Amygdala (tissue), 56 donors: ENCODE measurements around the gene SIRT7.
"Not testable (repeated sequence)": the region's sequence is repeated elsewhere in the genome, so short reads cannot be mapped to it uniquely, and the experiment has no call there.

Experiments used
- DNase-seq, 56 donors: peaks; one replicate each; lab custom pipeline; 2025; lab: John Stamatoyannopoulos, UW

SIRT7 gene

DNA sequence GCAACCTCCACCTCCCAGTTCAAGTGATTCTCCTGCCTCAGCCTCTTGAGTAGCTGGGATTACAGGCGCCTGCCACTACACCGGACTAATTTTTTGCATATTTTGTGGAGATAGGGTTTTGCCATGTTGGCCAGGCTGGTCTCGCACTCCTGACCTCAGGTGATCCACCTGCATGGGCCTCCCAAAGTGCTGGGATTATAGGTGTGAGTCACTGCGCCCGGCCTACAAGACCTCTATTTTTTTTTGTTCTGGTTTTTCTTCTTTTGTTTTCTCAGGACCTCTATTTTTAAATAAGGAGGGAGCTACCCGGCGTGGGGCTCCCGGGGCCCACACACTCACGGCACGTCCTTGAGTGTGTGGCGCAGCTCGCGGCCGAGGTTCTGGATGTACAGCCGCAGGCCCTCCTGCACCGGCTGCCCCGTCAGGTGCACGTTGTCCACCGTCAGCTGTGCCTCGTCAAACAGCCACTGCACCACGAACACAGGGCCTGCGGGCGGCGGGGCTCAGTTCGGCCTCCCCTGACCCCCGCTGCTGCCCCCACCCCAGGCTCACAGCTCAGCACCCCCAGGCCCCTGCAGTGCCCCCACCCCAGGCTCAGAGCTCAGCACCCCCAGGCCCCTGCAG lies 37.2 kb upstream of the SIRT7 start:
- DNase-seq = no peak

DNA sequence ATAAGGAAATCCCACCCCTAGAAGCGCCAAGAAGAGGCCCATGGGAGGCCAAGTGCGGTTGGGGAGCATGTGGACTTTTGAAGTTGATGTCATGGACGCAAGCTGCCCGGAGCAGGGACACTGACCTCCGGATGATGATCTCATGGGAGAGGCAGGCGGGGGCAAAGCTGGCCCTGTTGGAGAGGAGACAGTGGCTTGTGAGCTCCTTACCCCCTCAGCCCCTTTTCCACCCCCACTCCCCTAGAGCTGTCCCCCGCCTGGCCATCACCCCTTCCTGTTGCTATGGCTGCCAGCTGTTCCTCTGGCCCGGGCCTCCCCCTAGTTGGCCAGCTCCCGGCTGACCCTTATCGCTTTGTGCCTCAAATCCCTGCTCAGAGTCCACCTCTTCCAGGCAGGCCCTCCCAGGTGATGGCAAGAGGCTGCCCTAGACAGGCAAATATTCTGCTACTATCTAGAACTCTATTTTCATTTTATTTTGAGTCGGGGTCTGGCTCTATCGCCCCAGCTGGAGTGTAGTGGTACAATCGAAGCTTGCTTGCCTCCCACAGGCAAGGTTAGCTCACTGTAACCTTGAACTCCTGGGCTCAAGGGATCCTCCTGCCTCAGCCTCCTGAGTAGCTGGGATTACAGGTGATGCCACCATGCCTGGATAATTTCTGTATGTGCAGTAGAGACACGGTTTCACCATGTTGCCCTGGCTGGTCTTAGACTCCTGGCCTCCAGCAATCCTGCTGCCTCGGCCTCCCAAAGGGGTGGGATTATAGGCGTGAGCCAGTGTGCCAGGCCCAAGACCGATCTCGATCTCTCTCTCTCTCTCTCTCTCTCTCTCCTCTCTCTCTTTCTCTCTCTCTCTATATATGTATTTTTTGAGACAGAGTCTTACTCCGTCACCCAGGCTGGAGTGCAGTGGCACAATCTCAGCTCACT lies 36.4 kb upstream of the SIRT7 start:
- DNase-seq = no peak

DNA sequence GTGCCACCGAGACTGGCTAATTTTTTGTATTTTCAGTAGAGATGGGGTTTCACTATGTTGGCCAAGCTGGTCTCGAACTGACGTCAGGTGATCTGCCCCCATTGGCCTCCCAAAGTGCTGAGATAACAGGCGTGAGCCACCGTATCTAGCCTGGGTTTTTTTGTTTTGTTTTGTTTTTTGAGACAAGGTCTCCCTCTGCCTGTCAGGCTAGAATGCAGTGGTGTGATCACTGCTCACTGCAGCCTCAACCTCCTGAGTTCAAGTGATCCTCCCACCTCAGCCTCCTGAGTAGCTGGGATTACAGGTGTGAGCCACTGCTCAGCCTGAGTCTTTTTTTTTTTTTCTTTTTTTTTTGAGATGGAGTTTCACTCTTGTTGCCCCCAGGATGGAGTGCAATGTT lies 35.5 kb upstream of the SIRT7 start:
- not testable (repeated sequence) for DNase-seq

DNA sequence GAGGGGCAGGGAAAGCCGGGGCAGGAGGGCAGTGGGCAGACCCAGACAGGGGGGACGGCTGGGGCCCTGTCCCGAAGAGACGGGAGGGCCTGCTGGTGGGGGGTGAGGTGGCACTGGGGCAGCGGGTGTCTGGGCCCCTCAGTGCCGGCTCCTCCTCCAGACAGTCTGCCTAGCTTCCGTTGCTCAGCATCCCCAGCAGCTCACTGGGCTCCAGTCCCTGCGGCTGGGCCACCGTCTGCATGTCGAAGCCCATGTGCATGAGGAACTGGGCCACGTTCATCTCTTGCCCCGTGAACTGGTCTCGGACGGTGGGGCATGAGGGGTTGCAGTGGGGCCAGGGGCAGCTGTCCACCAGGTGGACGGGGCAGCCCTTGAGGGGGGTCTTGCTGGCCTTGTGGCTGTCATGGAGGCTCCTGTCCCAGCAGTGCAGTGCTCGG lies 34.8 kb upstream of the SIRT7 start:
- DNase-seq = no peak

DNA sequence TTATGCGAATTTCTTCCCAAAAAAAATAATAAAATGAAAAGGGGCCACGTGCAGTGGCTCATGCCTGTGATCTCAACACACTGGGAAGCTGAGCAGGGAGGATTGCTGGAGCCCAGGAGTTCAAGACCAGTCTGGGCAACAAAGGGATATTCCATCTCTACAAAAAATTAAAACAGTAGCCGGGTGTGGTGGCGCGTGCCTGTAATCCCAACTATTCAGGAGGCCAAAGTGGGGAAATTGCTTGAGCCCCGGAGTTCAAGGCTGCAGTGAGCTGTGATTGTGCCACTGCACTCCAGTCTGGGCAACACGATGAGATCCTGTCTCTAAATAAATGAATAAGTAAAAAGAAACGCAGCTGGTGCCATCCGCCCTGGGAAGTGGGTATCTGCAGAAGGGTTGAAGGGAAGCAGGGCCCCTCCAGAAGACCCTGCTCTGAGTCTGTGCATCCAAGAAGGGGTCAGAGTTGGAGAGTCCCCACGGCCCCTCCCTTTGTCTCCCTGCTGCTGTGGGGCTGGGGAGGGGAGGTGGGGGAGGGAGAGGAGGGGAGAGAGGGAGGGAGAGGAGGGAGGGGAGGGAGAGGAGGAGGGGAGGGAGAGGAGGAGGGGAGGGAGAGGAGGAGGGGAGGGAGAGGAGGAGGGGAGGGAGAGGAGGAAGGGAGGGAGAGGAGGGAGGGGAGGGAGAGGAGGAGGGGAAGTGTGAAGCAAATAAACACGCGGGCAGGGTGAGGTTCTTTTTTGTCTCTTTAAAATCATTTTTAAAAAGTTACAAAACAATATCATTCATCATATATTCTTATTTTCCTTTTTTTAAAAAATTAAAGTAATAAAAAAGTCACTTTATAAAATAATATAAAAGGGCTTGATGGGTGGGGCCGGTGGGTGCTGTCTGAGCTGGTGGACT lies 34.1 kb upstream of the SIRT7 start:
- no peak for DNase-seq

DNA sequence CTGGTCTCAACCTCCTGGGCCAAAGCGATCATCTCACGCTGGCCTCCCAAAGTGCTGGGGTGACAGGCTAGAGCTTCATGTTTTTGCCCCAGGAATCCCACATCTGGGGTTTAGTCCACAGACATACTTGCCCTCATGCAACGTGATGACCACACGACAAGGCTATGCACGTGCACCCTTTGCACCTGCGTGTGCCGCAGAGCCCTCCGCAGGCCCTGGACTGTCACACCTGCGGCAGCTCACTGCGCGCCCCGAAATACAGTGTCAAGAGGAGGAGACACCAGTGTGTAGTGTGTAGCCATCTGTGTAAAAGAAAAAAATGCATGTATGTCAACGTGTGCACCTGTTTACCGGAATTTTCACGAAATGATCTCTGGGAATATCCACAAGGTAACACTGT lies 32.5 kb upstream of the SIRT7 start:
- no peak for DNase-seq

DNA sequence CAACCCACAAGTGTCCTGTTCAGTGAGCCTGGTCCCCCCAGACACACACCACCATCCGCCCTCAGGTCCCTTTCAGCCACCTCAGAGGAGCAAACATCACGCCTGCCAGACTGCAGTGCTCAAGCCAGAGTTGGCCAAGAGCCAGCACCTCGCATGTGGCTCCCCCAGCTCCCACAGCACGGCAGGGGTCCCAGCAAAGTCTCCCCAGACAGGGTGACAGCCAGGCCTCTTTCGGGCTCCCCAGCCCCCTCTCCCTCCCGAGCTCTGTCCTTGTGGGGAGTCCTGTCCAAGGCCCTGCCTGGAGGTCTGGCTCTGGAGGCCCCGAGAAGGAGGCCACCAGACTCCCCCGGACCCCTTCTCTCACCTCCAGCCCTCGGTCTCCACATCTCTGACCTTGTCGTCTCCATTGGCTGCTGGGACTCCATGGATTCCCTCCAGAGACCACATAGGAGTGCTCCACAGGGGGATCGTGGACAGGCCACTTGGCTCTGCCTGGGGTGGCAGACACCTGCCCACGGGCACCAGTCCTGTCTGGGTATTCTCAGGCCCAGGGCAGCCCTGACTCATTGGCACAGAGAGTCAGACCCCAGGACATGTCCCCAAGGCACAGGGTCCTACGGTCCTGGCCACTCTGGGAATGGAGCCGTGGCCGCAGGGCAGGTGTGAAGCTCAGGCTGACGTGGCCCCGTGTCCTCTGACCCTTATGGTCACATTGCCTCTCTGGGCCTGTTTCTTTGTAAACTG lies 30.8 kb upstream of the SIRT7 start:
- no peak for DNase-seq

DNA sequence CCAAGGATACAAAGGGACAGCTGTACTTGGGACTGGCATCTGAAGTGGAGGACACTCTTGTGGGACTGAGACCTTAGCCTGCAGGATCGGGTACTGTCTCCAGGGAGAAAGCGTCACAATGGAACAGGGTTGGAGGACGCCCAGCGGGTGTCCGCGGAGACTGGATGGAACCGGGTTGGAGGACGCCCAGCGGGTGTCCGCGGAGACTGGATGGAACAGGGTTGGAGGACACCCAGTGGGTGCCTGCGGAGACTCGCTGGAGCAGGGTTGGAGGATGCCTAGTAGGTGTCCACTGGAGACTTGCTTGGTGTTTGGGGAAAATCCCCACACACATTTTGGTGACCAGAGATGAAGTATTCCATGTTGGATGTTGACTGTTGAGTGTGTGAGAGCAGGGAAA lies 29.2 kb upstream of the SIRT7 start, which contains the start of gene MYADML2:
MYADML2 (minus strand) TSS at position 45 of the 400 bp plus-strand sequence. CDS start 5,492 bp downstream, outside the sequence.
- DNase-seq = no peak

DNA sequence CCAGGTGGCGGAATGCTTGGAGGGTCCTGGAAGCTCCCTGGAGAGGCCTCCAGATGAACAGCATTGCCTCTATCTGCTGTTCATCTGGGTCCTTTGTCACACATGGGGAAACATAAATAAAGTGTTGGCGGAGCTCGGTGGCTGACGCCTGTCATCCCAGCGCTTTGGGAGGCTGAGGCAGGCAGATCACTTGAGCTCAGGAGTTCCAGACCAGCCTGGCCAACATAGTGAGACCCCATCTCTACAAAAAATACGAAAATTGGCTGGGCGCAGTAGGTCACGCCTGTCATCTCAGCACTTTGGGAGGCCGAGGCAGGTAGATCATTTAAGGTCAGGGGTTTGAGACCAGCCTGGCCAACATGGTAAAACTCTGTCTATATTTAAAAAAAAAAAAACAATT lies 26.9 kb upstream of the SIRT7 start:
- DNase-seq = no peak

DNA sequence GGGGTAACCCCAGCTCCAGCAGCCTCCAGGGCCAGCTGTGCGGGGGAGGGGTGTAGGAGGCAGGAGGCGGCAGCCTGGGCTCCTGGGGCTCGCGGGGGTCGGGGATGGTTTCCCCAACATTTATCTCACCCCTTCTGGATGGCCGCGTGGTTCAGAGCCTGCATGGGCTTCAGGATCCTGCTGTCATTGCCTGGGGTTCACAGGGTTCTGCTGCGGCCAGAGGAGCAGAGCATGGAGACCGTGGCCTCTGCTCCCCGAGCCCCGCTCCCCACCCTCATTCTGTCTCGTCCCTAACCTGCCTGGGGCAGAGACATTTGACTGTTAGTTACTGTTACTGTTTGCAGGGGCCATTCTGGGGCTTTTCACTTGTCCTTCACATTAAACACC lies 24.2 kb upstream of the SIRT7 start:
- DNase-seq = no peak

DNA sequence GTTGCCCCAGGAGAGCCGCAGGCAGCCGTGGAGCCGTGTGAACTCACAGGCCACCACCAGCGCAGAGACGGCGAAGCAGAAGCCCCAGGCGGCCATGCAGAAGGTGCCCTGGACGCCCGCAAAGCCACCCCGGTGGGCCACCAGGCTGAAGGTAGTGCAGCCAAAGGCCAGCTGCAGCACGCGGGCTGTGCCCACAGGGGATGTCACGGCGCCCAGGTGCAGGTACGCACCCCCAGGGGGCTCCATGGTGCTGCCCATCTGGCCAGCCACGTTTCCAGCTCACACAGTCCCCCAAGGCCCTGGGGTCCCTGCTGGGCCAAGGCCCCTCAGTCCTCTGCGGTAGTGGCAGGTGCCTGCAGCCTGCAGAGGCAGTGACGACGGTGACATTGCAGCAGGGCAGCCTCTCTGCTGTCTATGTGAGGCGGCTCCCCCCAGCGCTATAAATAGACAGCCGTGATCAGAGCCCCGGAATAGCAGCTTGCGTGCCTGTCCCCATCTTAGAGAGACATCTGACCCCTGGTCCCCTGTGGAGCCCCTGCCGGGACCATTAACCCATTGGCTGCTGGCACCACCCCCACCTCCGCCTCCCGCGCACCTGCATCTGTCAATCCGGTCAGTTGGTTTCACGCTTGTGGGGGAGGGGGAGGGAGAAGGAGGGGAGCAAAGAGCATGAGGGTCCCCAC lies 23.6 kb upstream of the SIRT7 start:
- peak in 7 of 56 donors; percentile 9 to 54 (median 28) for DNase-seq

DNA sequence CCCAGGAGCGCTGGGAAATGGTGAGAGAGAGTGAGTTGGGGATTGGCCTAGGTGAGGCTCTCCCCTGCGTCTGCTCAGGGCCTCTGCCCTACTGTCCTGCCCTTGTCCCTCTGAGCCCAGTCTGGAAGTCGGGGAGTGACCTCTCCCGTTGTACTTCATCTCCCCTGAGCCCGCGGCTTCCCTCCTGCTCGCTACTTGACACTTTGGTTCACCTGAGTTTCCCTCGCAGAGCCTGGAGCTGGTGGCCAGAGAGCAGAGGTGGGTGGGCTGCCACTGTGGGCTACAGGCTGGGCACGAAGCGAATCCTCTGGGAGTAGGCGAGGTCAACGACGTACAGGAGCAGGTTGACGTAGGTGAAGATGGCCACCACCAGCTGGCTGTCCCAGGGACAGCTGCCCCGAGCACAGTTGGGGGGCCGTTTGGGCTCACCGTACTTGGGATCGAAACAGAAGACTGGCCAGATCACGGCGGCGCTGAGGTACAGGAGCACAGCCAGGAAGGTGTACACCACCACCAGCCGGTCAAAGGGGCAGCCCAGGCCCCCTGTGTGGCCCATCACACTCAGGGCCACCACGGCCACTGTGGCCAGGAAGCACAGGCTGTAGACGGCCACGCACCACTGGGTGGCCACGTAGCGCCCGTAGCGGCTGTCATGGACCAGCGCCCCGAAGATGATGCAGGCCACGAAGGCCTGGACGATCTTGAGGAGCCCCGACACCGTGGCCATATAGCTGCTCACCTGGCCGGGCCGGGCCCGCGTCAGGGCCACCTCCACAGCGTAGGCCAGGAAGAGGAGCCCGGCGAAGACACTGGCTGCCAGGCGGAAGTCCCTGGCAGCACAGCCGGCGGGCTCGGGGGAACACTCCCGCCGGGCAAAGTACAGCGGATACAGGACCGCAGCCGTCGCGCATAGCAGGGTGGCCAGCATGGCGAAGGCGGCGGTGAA lies 22.8 kb upstream of the SIRT7 start:
- DNase-seq = no peak

DNA sequence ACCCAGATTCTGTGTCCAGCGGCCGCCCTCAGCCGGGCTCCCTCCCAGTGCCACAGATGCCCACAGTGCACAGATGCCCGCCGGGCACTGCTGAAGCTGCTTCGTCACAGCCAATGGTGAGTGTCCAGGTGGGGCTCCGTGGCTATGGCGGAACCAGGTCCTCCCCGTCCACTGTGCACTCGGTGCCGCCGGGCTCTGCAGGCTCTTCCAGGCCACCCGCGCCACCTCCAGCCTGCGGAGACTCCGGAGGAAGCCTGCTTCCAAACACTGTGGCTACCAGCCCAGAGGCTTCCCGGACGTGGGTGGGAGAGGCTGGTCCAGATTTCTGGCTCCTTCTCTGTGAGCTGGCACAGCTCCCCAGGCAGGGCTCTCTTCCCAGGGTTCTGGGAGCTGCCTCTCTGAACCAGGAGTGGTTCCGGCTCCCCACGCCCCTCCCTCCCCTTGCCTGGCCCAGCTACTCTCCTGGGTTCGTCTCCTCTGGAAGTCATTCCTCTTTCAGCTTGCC lies 22.0 kb upstream of the SIRT7 start:
- peak in 52 of 56 donors; percentile 6 to 86 (median 56) for DNase-seq

DNA sequence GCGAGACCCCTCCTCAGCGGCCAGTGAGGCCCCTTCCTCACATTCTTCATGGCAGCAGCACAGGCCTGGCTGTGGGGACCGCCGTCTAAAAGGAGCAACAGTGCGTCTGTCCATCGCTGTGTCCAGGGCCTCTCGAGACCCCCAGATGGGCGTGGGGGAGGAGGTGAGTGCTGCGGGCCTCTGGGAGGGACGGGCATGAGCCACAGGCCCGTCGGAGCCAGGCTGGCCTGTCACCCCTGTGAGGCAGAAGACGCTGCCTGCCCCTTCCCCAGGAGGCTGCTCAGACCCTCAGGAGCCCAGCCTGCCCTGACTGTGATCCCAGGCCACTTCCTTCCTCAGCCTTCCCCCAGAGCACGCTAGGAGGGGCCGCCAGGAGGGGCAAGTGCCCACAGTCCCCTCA lies 21.2 kb upstream of the SIRT7 start:
- DNase-seq = no peak

DNA sequence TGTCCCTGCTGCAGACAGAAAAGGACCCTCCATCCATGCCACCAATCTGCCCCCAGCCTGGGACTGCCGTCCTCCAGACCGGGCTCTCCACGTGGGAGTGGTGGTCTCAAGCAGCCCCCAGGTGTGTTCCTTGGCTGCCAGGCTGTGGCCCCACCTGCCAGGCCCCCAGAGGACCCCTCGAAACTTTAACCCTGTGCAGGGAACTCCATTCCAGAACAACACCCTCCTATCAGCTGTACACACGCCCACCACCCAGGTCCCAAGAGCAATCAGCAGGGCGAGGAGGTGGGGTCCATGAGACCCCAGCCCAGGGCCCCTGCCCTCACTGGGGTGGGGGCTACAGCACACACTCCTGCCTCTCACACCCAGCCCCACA lies 17.7 kb upstream of the SIRT7 start:
- DNase-seq = no peak

DNA sequence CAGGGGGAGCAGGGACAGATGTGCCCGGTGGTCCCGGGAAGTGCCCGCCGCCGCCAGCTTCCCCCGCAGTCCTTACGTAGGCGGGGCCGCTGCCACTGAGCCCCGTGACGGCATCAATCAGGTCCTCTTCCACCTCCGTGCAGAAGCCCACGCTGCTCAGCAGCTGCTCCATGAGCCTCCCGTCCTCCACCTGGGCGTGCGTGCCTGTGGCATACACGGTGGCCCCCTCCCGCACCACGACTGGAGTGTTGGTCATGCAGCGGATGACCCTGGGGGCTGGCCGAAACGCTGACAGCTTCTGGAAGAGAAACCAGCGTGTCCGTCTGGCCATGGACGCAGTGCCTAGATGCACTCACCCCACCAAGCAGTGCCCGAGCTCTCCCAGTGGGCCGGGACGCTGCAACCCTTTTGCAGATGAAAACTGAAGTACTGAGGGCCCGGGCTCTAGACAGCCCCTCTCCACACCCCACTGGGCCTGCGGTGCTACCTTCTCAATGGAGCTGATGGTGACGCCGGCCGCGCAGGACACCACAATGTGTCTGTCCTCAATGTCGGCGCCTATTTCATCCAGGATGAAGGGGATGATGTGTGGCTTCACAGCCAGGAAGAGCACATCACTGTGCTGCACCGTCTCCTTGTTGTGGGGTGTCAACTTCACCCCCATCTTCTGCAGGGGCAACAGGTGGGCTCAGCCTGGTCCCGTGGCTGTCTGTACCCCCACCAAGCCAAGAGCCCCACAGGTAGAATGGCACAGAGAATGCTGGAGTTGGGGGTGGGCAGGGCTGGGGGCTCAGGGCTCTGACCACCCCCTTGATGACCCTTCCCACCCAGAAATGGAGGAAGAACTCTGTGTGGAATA lies 17.1 kb upstream of the SIRT7 start:
- no peak for DNase-seq

DNA sequence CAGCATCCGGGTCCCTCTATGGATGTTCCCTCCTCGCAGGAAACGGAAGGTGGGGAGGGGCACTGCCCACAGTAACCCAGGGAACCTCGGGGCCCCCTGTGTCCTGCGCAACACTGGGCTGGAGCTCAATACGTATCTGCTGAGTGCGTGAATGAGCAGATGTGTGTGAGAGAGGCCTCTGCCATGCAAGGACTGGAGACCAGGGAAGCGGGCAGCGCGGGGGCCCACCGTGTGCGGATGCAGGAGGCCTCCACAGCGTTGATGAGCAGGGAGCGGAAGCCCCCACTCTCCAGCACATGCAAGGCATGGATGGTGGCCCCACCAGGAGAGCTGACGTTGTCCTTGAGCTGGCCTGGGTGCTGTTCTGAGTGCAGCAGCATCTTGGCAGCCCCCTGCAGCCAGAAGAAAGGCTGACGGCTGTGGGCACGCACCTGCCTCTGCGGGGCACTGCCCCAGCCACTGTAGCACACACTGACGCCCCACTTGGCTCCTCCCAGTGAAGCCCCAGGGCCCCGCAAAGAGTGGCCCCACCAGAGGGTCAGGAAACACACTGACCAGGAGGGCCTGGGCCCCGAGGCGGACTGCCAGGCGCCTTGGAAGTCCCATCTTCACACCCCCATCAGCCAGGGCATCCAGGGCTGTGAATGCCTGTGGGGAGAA lies 16.3 kb upstream of the SIRT7 start:
- no peak for DNase-seq
